AG09309 (cell line): ENCODE results near the gene HMGA1.
A peak's percentile ranks its signal among the peaks of the same experiment; 100 is the strongest.
"Not testable (repeated sequence)": the region's sequence is repeated elsewhere in the genome, so short reads cannot be mapped to it uniquely, and the experiment has no call there.

Source experiments
- DNase-seq: peaks from one replicate; pipeline ENCODE4 v3.0.0-alpha.2; 2010; ENCODE audit warnings: low read depth
- H3K4me3 ChIP-seq: 2 replicates; pipeline ENCODE4 v1.5.1; 2011; ENCODE audit warnings: mild to moderate bottlenecking, low read depth, low read length, moderate library complexity; ENCODE audit not compliant: control insufficient read depth
- TF ChIP-seq, protein P1 (sequence below): IDR thresholded peaks from 2 replicates; pipeline ENCODE4 v1.5.1; 2011; ENCODE audit warnings: mild to moderate bottlenecking, low read depth, low read length, inconsistent platforms; ENCODE audit not compliant: insufficient read depth, control insufficient read depth; ENCODE audit errors: missing control alignments

The HMGA1 gene

DNA sequence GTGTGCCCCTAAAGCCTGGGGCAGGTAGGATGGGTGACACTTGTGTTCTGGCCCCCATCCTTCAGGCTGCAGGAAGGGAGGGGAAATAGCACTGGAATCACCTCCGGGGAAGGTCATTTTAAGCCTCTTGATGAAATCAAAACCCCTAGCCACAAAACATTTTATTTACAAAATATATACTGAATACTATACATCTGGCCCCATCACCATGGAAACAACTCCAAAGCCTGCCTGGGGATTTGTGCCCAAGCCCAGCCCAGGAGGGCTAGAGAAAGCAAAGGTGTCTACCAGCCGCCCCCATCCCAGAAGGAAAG lies 9.5 kb downstream of the HMGA1 start:
- H3K4me3 ChIP-seq: no peak overlapping the region
- TF ChIP-seq, protein P1, sequence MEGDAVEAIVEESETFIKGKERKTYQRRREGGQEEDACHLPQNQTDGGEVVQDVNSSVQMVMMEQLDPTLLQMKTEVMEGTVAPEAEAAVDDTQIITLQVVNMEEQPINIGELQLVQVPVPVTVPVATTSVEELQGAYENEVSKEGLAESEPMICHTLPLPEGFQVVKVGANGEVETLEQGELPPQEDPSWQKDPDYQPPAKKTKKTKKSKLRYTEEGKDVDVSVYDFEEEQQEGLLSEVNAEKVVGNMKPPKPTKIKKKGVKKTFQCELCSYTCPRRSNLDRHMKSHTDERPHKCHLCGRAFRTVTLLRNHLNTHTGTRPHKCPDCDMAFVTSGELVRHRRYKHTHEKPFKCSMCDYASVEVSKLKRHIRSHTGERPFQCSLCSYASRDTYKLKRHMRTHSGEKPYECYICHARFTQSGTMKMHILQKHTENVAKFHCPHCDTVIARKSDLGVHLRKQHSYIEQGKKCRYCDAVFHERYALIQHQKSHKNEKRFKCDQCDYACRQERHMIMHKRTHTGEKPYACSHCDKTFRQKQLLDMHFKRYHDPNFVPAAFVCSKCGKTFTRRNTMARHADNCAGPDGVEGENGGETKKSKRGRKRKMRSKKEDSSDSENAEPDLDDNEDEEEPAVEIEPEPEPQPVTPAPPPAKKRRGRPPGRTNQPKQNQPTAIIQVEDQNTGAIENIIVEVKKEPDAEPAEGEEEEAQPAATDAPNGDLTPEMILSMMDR: no peak
- no peak for DNase-seq

DNA sequence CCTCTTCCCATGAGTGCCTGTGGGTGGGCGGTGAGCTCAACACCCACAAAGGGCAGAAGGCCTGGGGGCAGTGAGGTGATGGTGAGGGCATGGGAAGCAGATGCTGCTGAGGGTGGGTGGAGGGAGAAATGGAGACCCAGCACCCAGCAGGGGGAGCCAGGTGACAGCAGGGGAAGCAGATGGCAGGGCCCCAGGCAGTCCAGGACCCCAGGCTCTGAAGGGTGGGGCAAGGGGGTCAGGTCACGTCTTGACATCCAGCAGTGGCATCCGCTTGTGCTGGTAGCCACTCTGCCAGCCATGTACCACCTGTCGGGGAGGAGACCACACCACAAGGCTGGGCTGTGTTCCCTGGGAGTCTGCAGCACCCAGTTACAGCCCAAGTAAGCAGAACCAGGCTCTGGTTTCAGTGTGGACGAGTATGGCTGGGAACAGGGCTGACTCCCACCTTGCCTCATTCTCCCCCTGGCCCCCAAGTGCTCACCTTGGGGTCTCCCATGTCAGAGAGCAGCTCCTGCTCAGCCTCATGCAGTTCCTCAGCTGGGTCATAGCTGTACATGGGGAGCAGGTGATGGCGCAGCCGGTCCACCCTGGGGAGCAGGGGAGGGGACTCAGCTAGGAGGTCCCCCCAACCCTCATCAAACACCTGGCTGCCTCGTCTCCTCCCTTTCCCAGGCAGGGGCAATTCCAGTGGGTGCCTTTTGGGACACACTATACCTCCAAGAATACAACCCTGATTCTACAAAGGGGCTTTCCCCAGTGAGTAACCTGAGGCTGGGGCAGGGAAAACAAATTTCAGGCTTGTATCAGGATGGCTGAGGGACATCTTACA lies 10.1 kb downstream of the HMGA1 start:
- TF ChIP-seq, protein P1: peak; percentile 62
- no peak for DNase-seq
- no peak overlapping the region for H3K4me3 ChIP-seq

DNA sequence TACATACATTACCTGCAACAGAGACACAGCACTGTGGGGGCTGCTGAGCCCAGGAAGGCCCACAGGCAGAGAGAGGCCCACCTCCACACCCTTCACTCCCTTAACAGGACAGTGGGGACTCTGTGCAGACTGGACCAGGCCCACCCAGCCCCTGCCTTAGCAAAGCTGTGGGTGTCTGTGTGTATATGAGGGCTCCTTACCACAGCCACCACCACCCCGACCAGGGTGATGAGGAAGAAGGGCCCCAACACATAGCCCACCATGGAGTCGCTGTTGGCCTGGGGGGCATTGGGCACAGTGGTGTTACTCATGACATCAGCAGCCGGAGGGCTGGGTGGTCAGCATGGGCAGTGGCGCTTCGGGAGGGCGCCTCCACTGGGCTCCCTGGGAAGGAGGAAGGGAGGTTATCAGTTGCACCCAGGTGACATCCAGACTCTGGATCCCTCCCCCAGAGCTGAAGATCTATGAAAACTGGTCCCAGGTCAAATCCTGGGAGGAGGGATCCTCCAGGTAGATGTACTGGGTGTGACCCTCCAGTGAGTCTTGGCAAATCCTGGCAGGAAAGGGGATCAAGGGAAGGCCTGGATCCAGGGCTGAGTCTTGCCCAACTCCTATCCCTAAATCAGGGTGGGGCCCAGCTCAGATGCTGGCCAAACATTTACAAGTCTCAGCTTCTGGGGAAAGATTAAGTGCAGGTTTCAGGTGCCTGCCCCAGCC lies 11.0 kb downstream of the HMGA1 start:
- DNase-seq: no peak
- TF ChIP-seq, protein P1: no peak
- H3K4me3 ChIP-seq: peak overlapping the region; percentile 98

DNA sequence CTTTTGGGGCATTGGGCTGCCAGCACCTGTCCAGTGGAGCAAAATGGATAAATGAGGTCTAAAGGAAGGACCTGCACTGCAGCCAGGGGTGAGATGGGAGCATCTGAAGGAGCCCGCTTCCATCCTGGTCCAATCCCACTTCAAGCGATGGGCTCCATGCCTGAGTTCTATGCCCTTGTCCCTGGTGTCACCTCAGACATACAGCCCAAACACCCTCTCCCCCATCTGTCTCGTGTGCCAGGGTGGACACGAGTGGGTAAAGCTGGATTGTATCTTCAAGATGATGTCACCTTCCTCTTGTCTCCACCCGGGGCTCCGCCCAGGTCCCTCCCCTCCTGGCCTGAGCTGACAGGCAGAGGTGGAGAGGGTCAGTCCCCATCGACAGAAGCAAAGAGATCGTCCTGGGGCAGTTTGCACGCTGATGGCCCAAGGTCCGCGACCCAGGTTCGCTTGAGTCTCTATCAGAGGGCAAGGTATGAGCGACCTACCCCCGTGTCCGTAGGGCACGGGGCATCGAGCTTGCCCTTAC lies 11.6 kb downstream of the HMGA1 start:
- no peak for DNase-seq
- H3K4me3 ChIP-seq: peak overlapping the region; percentile 98
- TF ChIP-seq, protein P1: no peak

DNA sequence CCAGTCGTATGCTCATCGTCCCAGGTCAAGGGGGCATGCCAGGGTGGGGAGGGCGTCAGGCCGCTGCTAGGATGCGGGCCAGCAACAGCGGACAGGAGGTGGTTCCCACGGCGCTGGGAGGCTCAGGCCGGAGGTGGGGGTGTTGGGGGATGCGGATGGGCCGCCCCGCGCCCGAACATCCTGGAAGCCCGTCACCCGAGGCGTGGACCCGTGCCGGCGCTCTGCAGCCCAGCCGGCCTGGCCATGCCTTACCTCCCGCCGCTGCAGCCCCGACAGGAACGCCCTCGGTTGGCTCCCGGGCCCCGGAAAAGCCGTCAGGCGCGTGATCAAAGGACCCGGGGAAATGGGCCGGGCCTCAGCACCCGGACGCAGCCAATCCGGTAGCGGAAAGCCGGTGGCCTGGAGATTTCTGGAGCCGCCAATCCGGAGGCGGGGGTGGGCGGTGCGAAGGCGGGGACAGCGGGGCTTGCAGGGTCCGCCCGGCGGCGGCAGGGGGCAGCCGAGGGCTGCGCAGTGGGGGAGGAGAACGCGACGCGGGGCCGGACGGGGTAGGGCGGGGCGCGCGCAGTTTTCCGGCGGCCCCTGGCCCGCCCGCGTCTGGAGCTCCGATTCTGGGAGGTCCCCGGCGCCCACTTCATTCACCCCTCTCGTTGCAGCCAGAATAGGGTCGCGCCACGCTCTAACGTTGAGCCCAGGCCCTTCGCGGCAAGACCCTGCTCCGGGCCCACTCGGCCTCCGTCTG lies 12.2 kb downstream of the HMGA1 start, which contains the start of gene SMIM29:
Gene SMIM29, minus strand, starts transcription at position 280 of the 742 bp plus-strand sequence. CDS start 1,215 bp downstream, outside the sequence.
- DNase-seq: peak; percentile 59
- peak within 1 kb of the TSS; percentile 98 for H3K4me3 ChIP-seq
- TF ChIP-seq, protein P1: peak; percentile 71

DNA sequence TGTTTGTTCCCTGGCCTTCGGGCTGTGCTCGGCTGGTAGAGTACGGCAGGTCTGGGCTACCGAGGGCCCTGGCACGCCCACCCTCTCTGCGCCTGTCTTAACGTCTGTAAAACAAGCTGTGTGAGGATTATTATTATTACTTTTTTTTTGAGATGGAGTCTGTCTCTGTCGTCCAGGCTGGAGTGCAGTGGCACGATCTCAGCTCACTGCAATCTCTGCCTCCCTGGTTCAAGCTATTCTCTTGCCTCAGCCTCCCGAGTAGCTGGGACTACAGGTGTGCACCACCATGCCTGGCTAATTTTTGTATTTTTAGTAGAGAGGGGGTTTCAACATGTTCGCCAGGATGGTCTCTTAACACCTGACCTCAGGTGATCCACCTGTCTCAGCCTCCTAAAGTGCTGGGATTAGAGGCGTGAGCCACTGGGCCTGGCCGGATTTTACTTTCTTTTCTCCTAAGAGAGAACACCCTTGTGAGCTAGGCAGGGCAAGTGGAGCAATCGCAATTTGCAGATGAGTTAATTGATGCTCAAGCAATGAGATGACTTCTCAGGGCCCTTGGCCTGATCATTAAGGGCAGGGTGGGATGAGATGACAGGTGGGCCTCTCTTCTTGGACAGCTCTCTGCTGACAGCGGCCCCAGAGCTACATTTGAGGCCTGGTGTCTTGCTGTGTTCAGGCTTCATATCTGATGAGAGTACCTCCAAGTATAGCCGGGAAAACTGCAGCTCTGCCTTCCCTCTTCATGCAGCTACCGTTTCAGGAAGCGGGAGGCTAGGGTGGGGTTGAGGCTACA lies 13.0 kb downstream of the HMGA1 start:
- DNase-seq: no peak

DNA sequence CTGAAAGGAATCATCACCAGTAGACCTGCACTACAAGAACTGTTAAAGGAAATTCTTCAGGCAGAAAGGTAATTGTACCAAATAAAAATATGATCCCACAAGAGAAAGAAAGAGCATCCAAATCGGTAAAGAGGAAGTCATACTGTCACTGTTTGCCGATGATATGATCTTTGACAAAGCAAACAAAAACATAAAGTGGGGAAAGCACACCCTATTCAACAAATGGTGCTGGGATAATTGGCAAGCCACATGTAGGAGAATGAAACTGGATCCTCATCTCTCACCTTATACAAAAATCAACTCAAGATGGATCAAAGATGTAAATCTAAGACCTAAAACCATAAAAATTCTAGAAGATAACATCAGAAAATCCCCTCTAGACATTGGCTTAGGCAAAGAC lies 15.7 kb downstream of the HMGA1 start:
- not testable (repeated sequence) for H3K4me3 ChIP-seq, DNase-seq

More for the DNA sequence above, 13.0 kb downstream of the HMGA1 start:
- TF ChIP-seq, protein P1: no peak
- H3K4me3 ChIP-seq: peak overlapping the region; percentile 73
